ENCODE measurements around the gene SHTN1. TPM values are rescaled to one million over a fixed set of nuclear protein-coding genes. Genes with fewer than 3 reads are reported as not detected.

SHTN1 gene
- total RNA-seq, 4 donors from 2014 or later = 24.1 to 59.7 (median 34.1) TPM

GRCh38 chr10:116988311-116988710, 16.7 kb downstream of the SHTN1 start:
- Histone ChIP-seq H3K36me3 (no peaks in the 10 kb centered on the region), H3K27ac (no peak overlapping the region), H3K9me3 (no peaks in the 10 kb centered on the region), H3K4me3 (no peak overlapping the region), H3K27me3 (no peaks in the 10 kb centered on the region), H3K4me1 (no peaks in the 10 kb centered on the region)
- no peak for DNase-seq
- TF ChIP-seq POLR2A (IDR thresholded peaks at IDR 0.05) (no peak), CTCF (IDR thresholded peaks at IDR 0.05) (no peak)

GRCh38 chr10:116985611-116986010, 19.4 kb downstream of the SHTN1 start:
- no peaks in the 10 kb centered on the region for H3K9me3 ChIP-seq
- no peak overlapping the region for H3K27ac ChIP-seq
- no peak for TF ChIP-seq CTCF (IDR thresholded peaks at IDR 0.05)
- TF ChIP-seq POLR2A (IDR thresholded peaks at IDR 0.05) = no peak
- no peaks in the 10 kb centered on the region for H3K27me3 ChIP-seq
- no peaks in the 10 kb centered on the region for H3K4me1 ChIP-seq
- no peak for DNase-seq
- no peaks in the 10 kb centered on the region for H3K36me3 ChIP-seq
- H3K4me3 ChIP-seq = no peak overlapping the region

- Histone ChIP-seq H3K4me3 (no peak overlapping the region), H3K27ac (no peak overlapping the region), H3K4me1 (no peaks in the 10 kb centered on the region), H3K9me3 (no peaks in the 10 kb centered on the region), H3K27me3 (no peaks in the 10 kb centered on the region), H3K36me3 (no peaks in the 10 kb centered on the region)
- DNase-seq = no peak
- TF ChIP-seq CTCF (IDR thresholded peaks at IDR 0.05) = no peak
- no peak for TF ChIP-seq POLR2A (IDR thresholded peaks at IDR 0.05)
These were observed 20.6 kb downstream of the SHTN1 start for GRCh38 chr10:116984202-116984990.

- no peak for DNase-seq
- TF ChIP-seq POLR2A (IDR thresholded peaks at IDR 0.05) (no peak), CTCF (IDR thresholded peaks at IDR 0.05) (no peak)
- no peaks in the 10 kb centered on the region for H3K36me3 ChIP-seq
- no peaks in the 10 kb centered on the region for H3K4me1 ChIP-seq
- H3K27me3 ChIP-seq = no peaks in the 10 kb centered on the region
- no peak overlapping the region for H3K4me3 ChIP-seq
- no peaks in the 10 kb centered on the region for H3K9me3 ChIP-seq
- no peak overlapping the region for H3K27ac ChIP-seq
These were observed 24.9 kb downstream of the SHTN1 start for GRCh38 chr10:116980041-116980440.

- H3K27ac ChIP-seq = no peak overlapping the region
- H3K9me3 ChIP-seq = no peaks in the 10 kb centered on the region
- no peaks in the 10 kb centered on the region for H3K36me3 ChIP-seq
- TF ChIP-seq CTCF (IDR thresholded peaks at IDR 0.05) (no peak), POLR2A (IDR thresholded peaks at IDR 0.05) (no peak)
- H3K4me1 ChIP-seq = no peaks in the 10 kb centered on the region
- no peak for DNase-seq
- no peak overlapping the region for H3K4me3 ChIP-seq
- H3K27me3 ChIP-seq = no peaks in the 10 kb centered on the region
These were observed 26.1 kb downstream of the SHTN1 start for GRCh38 chr10:116978901-116979300.
